ENCODE data around the gene UVRAG. TPM values are rescaled to one million over a fixed set of nuclear protein-coding genes. Genes with fewer than 3 reads are reported as not detected.

UVRAG gene
- total and polyA plus RNA-seq, 2 of the 13 experiments (the other 11 are each of a cell fraction or from before 2014, with no cell fraction given) = 9.7 to 17.3 TPM

GRCh38 chr11:75796091-75796435, 18.9 kb upstream of the UVRAG start:
- ChIA-PET POLR2A (interaction anchor here (0.7 to 7.1 kb wide), 8 partner anchors 13 to 76 kb away, joined by 3 to 138 read pairs (median 4); partner anchors contain the start of genes DGAT2 and UVRAG), CTCF (ENCODE audit: low intra/inter-chr PET ratio, low total read pairs) (no interaction called here)
- 17% methylated on average over 2 of the region's 2 CpGs for WGBS (ENCODE audit: low lambda C conversion rate)
- Histone ChIP-seq H3K27me3 (ENCODE audit: control insufficient read depth in 1 of 2, insufficient read depth in 2 of 2, low read length in 2 of 2) (no peaks in the 10 kb centered on the region), H3K79me2 (ENCODE audit: insufficient read depth, low read length) (no peaks in the 10 kb centered on the region), H3K36me3 (replicated peaks in 1 of 2; ENCODE audit: control insufficient read depth in 1 of 2, insufficient read depth in 2 of 2, low read length in 2 of 2) (peaks cover 12 to 50% of the 10 kb centered on the region in 2 experiments), H3K4me3 (replicated peaks in 1 of 3; ENCODE audit: insufficient read depth in 1 of 3, low read depth in 2 of 3, low read length in 3 of 3) (no peak overlapping the region), H3K4me1 (ENCODE audit: insufficient read depth, low read length) (peaks cover 74% of the 10 kb centered on the region), H3K9me3 (ENCODE audit: low read length) (no peaks in the 10 kb centered on the region), H3K4me2 (ENCODE audit: low read depth, low read length) (peak overlapping the region; percentile 56), H4K20me1 (ENCODE audit: insufficient read depth, low read length) (no peaks in the 10 kb centered on the region), H2AFZ (ENCODE audit: low read length) (no peak overlapping the region), H3K9ac (ENCODE audit: insufficient read depth, low read depth, low read length) (peak overlapping the region; percentile 27; the same call in 1 of the 2 replicates), H3K27ac (ENCODE audit: extremely low read length, insufficient read depth, low read length) (peak overlapping the region; percentile 77)
- no peak for FAIRE-seq
- in situ Hi-C loops (cut with HindIII; ENCODE audit: extremely low pct_ligation_motif_present, low pct_unique_long_range_greater_than_20kb) (no loop called here), intact Hi-C loops (cut with micrococcal nuclease; ENCODE audit: unreplicated experiment) (no loop called here)
- DNase-seq (ENCODE audit: low spot score) = no peak
- ATAC-seq = no peak
- no TSS peak for BruUV-seq (replicated peaks)
- TF ChIP-seq ZNF609 (CRISPR knock-in tag; IDR thresholded peaks at IDR 0.05; ENCODE audit: borderline replicate concordance) (peak; percentile 4; the same call in 1 of the 2 replicates), TFDP2 (CRISPR knock-in tag; IDR thresholded peaks at IDR 0.05) (peak; percentile 4; the same call in 1 of the 2 replicates), NR2C2 (CRISPR knock-in tag; IDR thresholded peaks at IDR 0.05; ENCODE audit: borderline replicate concordance) (0 out of 2 replicates have a peak, but pooled peaks have one; percentile 12), TERF1 (CRISPR knock-in tag; IDR thresholded peaks at IDR 0.05) (no peak), ZBTB7B (CRISPR knock-in tag; IDR thresholded peaks at IDR 0.05) (0 out of 2 replicates have a peak, but pooled peaks have one; percentile 39), SSRP1 (CRISPR knock-in tag; IDR thresholded peaks at IDR 0.05) (0 out of 2 replicates have a peak, but pooled peaks have one; percentile 9), ZFY (CRISPR knock-in tag; IDR thresholded peaks at IDR 0.05) (0 out of 2 replicates have a peak, but pooled peaks have one; percentile 6), ZNF292 (CRISPR knock-in tag; IDR thresholded peaks at IDR 0.05; ENCODE audit: borderline replicate concordance, low read depth) (peak; percentile 10; the same call in 1 of the 2 replicates), NCOA5 (CRISPR knock-in tag; IDR thresholded peaks at IDR 0.05) (no peak), ZSCAN25 (CRISPR knock-in tag; IDR thresholded peaks at IDR 0.05) (no peak), UBTF (CRISPR knock-in tag; IDR thresholded peaks at IDR 0.05) (0 out of 2 replicates have a peak, but pooled peaks have one; percentile 5)

All from HepG2 (cell line).